Activated CD4-positive, alpha-beta T cell treated with anti-CD3 and anti-CD28 coated beads, Interleukin-2, amount 50 U/mL, for 1 hour (primary cell): ENCODE data around the gene SURF6.

Experiments
- DNase-seq: peaks from one replicate; pipeline ENCODE4 v3.0.0-alpha.2; 2020

Gene SURF6

GRCh38 chr9:133282464-133283238 is 53.3 kb downstream of the SURF6 start:
- DNase-seq: no peak

GRCh38 chr9:133280392-133280791 is 55.6 kb downstream of the SURF6 start:
- DNase-seq: no peak
